HCT116 (cell line): ENCODE results near the gene SPATA25. TPM values are rescaled to one million over a fixed set of nuclear protein-coding genes. Genes with fewer than 3 reads are reported as not detected.

Experiments used
- ATAC-seq: fragments of 200-7000 bp; cut with Tn5 transposase; 2 replicates; pipeline ENCODE4 v1.9.1; 2020; ENCODE audit warnings: mild to moderate bottlenecking, moderate library complexity
- BruUV-seq: library from RNA; stranded (reverse); fragments of 400-500 nt; replicated peaks from 2 replicates; lab custom pipeline; 2021; lab: Mats Ljungman, UMichigan
- CTCF ChIA-PET: fragments of 300-600 bp; sonication (Branson Sonifier 250); formaldehyde crosslinking; loops from one replicate; lab custom pipeline; 2021; ENCODE audit warnings: antibody characterized with exemption; lab: Charles Lee
- POLR2A ChIA-PET: fragments of 300-600, 350-600 bp; sonication (Branson Sonifier 250); formaldehyde crosslinking; loops from one replicate; lab custom pipeline; 2021; ENCODE audit warnings: antibody characterized with exemption; lab: Charles Lee
- RAD21 ChIA-PET, 2 experiments: fragments of 300-600 bp; sonication (Branson Sonifier 250); formaldehyde crosslinking; loops; one replicate each; lab custom pipeline; 2023; ENCODE audit warnings: low total read pairs in 2 of 2; ENCODE audit not compliant: uncharacterized antibody in 2 of 2, unreplicated experiment in 2 of 2, low non-redundant PET in 1 of 2; lab: Charles Lee
- DNase-seq: peaks from one replicate; pipeline ENCODE4 v3.0.0-alpha.2; 2010; ENCODE audit warnings: low read depth, low spot score
- H2AFZ ChIP-seq: fragments of 200-600 bp; shearing (Covaris generic), sonication (generic); 2 replicates; pipeline ENCODE4 v1.6.1; 2017; ENCODE audit warnings: low read depth, mixed run types, mixed read lengths, antibody characterized with exemption, low read length; ENCODE audit not compliant: poor library complexity, severe bottlenecking
- H3K27ac ChIP-seq: 2 replicates; pipeline ENCODE4 v1.5.1; 2012; ENCODE audit warnings: low read depth, low read length
- H3K27me3 ChIP-seq: fragments of 200-600 bp; sonication (generic); 2 replicates; pipeline ENCODE4 v1.6.1; 2016; ENCODE audit warnings: mixed run types, low read length, mixed read lengths; ENCODE audit not compliant: insufficient read depth
- H3K36me3 ChIP-seq, 2 experiments: fragments of 200-500 bp in 1 of 2; fragments of 200-600 bp in 1 of 2; sonication (Bioruptor generic) in 1 of 2; sonication (generic) in 1 of 2; 2 replicates each; pipeline versions ENCODE4 v1.5.1 to v1.6.1; 2014 to 2016; ENCODE audit warnings: low read length in 2 of 2, inconsistent platforms in 1 of 2, mixed read lengths in 1 of 2, mixed run types in 1 of 2; ENCODE audit not compliant: insufficient read depth in 2 of 2, control insufficient read depth in 1 of 2
- H3K4me1 ChIP-seq, 2 experiments: fragments of 200-600 bp in 1 of 2; sonication (generic) in 1 of 2; 2 replicates each; pipeline versions ENCODE4 v1.5.1 to v1.6.1; 2012 to 2017; ENCODE audit warnings: low read length in 2 of 2, inconsistent platforms in 1 of 2, mild to moderate bottlenecking in 1 of 2, mixed read lengths in 1 of 2, mixed run types in 1 of 2, moderate library complexity in 1 of 2; ENCODE audit not compliant: insufficient read depth in 2 of 2, control insufficient read depth in 1 of 2
- H3K4me2 ChIP-seq: fragments of 200-600 bp; sonication (generic); 2 replicates; pipeline ENCODE4 v1.6.1; 2017; ENCODE audit warnings: mixed run types, low read length, mixed read lengths
- H3K4me3 ChIP-seq, 2 experiments: fragments of 200-600 bp in 1 of 2; sonication (generic) in 1 of 2; replicated peaks in 1 of 2; 2 replicates each; pipeline ENCODE4 v1.5.1; 2011 to 2016; ENCODE audit warnings: low read length in 2 of 2, control low read depth in 1 of 2, low read depth in 1 of 2, mild to moderate bottlenecking in 1 of 2, mixed read lengths in 1 of 2, mixed run types in 1 of 2
- H3K79me2 ChIP-seq: fragments of 200-600 bp; sonication (generic); 2 replicates; pipeline ENCODE4 v1.6.1; 2017; ENCODE audit warnings: mild to moderate bottlenecking, mixed run types, low read length, moderate library complexity, mixed read lengths; ENCODE audit not compliant: insufficient read depth
- H3K9ac ChIP-seq: fragments of 200-600 bp; sonication (generic); 2 replicates; pipeline ENCODE4 v1.6.1; 2016; ENCODE audit warnings: low read length, mixed read lengths
- H3K9me2 ChIP-seq: fragments of 200-600 bp; sonication (generic), shearing (Covaris generic); 2 replicates; pipeline ENCODE4 v1.6.1; 2017; ENCODE audit warnings: mixed run types, mild to moderate bottlenecking, moderate library complexity; ENCODE audit not compliant: insufficient read depth
- H3K9me3 ChIP-seq, 2 experiments: fragments of 200-500 bp in 1 of 2; fragments of 200-600 bp in 1 of 2; sonication (Bioruptor generic) in 1 of 2; sonication (generic) in 1 of 2; 2 replicates each; pipeline ENCODE4 v1.6.1; 2014 to 2017; ENCODE audit warnings: low read length in 2 of 2, mixed read lengths in 2 of 2, inconsistent platforms in 1 of 2, low read depth in 1 of 2, mild to moderate bottlenecking in 1 of 2, mixed run types in 1 of 2, moderate library complexity in 1 of 2; ENCODE audit not compliant: control insufficient read depth in 1 of 2, insufficient read depth in 1 of 2
- H4K20me1 ChIP-seq: fragments of 200-600 bp; sonication (generic), shearing (Covaris generic); 2 replicates; pipeline ENCODE4 v1.6.1; 2017; ENCODE audit warnings: mixed run types, mild to moderate bottlenecking, moderate library complexity; ENCODE audit not compliant: insufficient read depth
- CBX3 ChIP-seq: IDR thresholded peaks from 2 replicates; pipeline ENCODE4 v1.6.1; 2012; ENCODE audit warnings: low read depth
- CEBPB ChIP-seq: IDR thresholded peaks from 2 replicates; pipeline ENCODE4 v1.6.1; 2012; ENCODE audit warnings: low read depth
- CTCF ChIP-seq, 3 experiments: fragments of 200-600 bp in 1 of 3; sonication (generic) in 1 of 3; IDR thresholded peaks in 2 of 3; conservative IDR thresholded peaks in 1 of 3; 2 replicates each; pipeline ENCODE4 v1.5.1; 2012 to 2017; ENCODE audit warnings: low read depth in 2 of 3, low read length in 2 of 3, antibody characterized with exemption in 1 of 3, borderline replicate concordance in 1 of 3, control low read depth in 1 of 3, mild to moderate bottlenecking in 1 of 3, mixed read lengths in 1 of 3, mixed run types in 1 of 3, moderate library complexity in 1 of 3; ENCODE audit not compliant: insufficient read depth in 1 of 3
- EGR1 ChIP-seq: IDR thresholded peaks from 2 replicates; pipeline ENCODE4 v1.6.1; 2012; ENCODE audit warnings: low read depth
- MAX ChIP-seq: IDR thresholded peaks from 2 replicates; pipeline ENCODE4 v1.6.1; 2012
- SIN3A ChIP-seq: IDR thresholded peaks from 2 replicates; pipeline ENCODE4 v1.6.1; 2012; ENCODE audit warnings: low read depth
- SRF ChIP-seq: IDR thresholded peaks from 2 replicates; pipeline ENCODE4 v1.6.1; 2012; ENCODE audit warnings: low read depth
- TCF7L2 ChIP-seq: IDR thresholded peaks from 2 replicates; pipeline ENCODE4 v1.7.0; 2011; ENCODE audit warnings: borderline replicate concordance, inconsistent platforms; ENCODE audit not compliant: insufficient read depth, insufficient read length; ENCODE audit errors: extremely low read depth
- ZBTB33 ChIP-seq: IDR thresholded peaks from 2 replicates; pipeline ENCODE4 v1.6.1; 2011; ENCODE audit warnings: mild to moderate bottlenecking, low read length, moderate library complexity; ENCODE audit not compliant: insufficient replicate concordance; ENCODE audit errors: extremely low read depth
- ZNF274 ChIP-seq: fragments of 200-500 bp; sonication (Bioruptor generic); IDR thresholded peaks from 2 replicates; pipeline ENCODE4 v1.6.1; 2014; ENCODE audit warnings: mild to moderate bottlenecking, low read depth, low read length, inconsistent platforms
- intact Hi-C: fragments of 100-400 bp; cut with micrococcal nuclease; formaldehyde crosslinking; loops from 2 replicates; pipeline ENCODE4 v1.10.0; 2022
- total RNA-seq: library from RNA; stranded (reverse); gene quantifications from one replicate; pipeline ENCODE4 v1.2.1, GENCODE V29; 2021; ENCODE audit not compliant: unreplicated experiment

The SPATA25 gene
- total RNA-seq, 1 experiment from 2014 or later, result 0.42 TPM

DNA sequence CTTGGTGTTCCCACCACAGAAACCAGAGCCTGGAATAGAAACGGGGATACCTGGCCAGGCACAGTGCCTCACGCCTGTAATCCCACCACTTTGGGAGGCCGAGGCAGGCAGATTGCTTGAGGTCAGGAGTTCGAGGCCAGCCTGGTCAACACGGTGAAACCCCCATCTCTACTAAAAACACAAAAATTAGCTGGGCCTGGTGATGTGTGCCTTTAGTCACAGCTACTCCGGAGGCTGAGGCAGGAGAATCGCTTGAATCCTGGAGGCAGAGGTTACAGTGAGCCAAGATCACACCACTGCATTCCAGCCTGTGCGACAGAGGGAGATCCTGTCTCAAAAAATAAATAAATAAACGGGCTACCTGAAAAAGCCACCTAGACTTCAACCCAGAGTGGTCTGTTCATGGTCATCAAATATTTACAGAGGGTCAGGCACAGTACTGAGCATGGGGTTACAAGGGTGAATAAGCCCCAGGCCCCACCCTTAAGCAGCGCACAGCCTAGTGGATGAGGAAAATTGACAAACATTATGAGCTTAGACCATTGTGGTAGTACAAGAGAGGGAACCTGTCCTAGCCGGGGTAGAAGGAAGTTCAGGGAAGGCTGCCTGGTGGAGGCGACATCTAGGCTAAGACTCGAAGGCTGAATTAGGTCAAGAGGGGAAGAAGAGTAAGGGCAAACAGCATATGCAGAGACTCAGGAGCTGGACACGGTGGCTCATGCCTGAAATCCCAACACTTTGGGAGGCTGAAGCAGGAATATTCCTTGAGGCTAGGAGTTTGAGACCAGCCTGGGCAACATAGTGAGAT lies 39.9 kb upstream of the SPATA25 start:
- no peaks in the 10 kb centered on the region for H4K20me1 ChIP-seq
- CTCF ChIA-PET, result no interaction called here
- RAD21 ChIA-PET, result no interaction called here
- ATAC-seq (no peak), DNase-seq (no peak)
- H3K9me2 ChIP-seq, result no peaks in the 10 kb centered on the region
- no peaks in the 10 kb centered on the region for H3K4me1 ChIP-seq
- H2AFZ ChIP-seq, result no peak overlapping the region
- no peak overlapping the region for H3K27ac ChIP-seq
- no peaks in the 10 kb centered on the region for H3K27me3 ChIP-seq
- H3K79me2 ChIP-seq, result no peaks in the 10 kb centered on the region
- intact Hi-C loops, result no loop called here
- TF ChIP-seq ZBTB33 (no peak), CBX3 (no peak), EGR1 (no peak), TCF7L2 (no peak), SRF (no peak), SIN3A (no peak), ZNF274 (no peak), CEBPB (no peak), MAX (no peak), CTCF (IDR thresholded peaks at IDR 0.05 in 2 of 3, conservative IDR thresholded peaks at IDR 0.05 in 1 of 3; ENCODE audit: borderline replicate concordance in 1 of 3, insufficient read depth in 1 of 3, low read depth in 2 of 3, low read length in 2 of 3) (no peak)
- H3K4me3 ChIP-seq, result no peak overlapping the region
- H3K36me3 ChIP-seq, result no peaks in the 10 kb centered on the region
- POLR2A ChIA-PET, result interaction anchor here (1.0 kb wide), 1 partner anchor 11 kb away, joined by 3 read pairs; no protein-coding TSS in a partner anchor
- H3K9me3 ChIP-seq, result no peaks in the 10 kb centered on the region
- BruUV-seq, result no TSS peak
- no peak overlapping the region for H3K9ac ChIP-seq
- H3K4me2 ChIP-seq, result no peak overlapping the region
